Activated CD4-positive, CD25-positive, alpha-beta regulatory T cell treated with anti-CD3 and anti-CD28 coated beads, Interleukin-2, amount 50 U/mL, for 24 hours (primary cell): Measurements from ENCODE around the gene SLC35B3.
"Not testable (repeated sequence)": the region's sequence is repeated elsewhere in the genome, so short reads cannot be mapped to it uniquely, and the experiment has no call there.

Source experiments
- ATAC-seq, 2 donors: fragments of 150-1000 bp; cut with Tn5 transposase; one replicate each; pipeline ENCODE4 v1.10.0; 2021; ENCODE audit warnings: mild to moderate bottlenecking in 1 of 2, moderate library complexity in 1 of 2

Gene SLC35B3

GRCh38 chr6:8435093-8435844, at the start of gene SLC35B3:
SLC35B3 (minus strand) TSS chr6:8435545.
- ATAC-seq: peak; percentile 90 to 93

GRCh38 chr6:8483650-8484049, 48.3 kb upstream of the SLC35B3 start:
- no peak for ATAC-seq

GRCh38 chr6:8481727-8482126, 46.4 kb upstream of the SLC35B3 start:
- no peak for ATAC-seq

GRCh38 chr6:8478418-8478817, 43.1 kb upstream of the SLC35B3 start:
- ATAC-seq: no peak

- no peak for ATAC-seq
Measured at GRCh38 chr6:8476656-8477055, 41.3 kb upstream of the SLC35B3 start.

GRCh38 chr6:8468552-8469356, 33.4 kb upstream of the SLC35B3 start:
- ATAC-seq: no peak

GRCh38 chr6:8462694-8463093, 27.3 kb upstream of the SLC35B3 start:
- no peak for ATAC-seq

GRCh38 chr6:8462169-8462568, 26.8 kb upstream of the SLC35B3 start:
- no peak for ATAC-seq

- no peak for ATAC-seq
Measured at GRCh38 chr6:8446391-8446790, 11.0 kb upstream of the SLC35B3 start.

GRCh38 chr6:8445930-8446329, 10.6 kb upstream of the SLC35B3 start:
- not testable (repeated sequence) for ATAC-seq

- ATAC-seq: no peak
Measured at GRCh38 chr6:8442150-8442549, 6.8 kb upstream of the SLC35B3 start.

GRCh38 chr6:8441452-8441851, 6.1 kb upstream of the SLC35B3 start:
- ATAC-seq: no peak

GRCh38 chr6:8439601-8440268, 4.4 kb upstream of the SLC35B3 start:
- ATAC-seq: no peak

- ATAC-seq: no peak
Measured at GRCh38 chr6:8437813-8438212, 2.5 kb upstream of the SLC35B3 start.

- no peak for ATAC-seq
Measured at GRCh38 chr6:8436966-8437365, 1.6 kb upstream of the SLC35B3 start.

- no peak for ATAC-seq
Measured at GRCh38 chr6:8435845-8436168, 462 bp upstream of the SLC35B3 start.

- no peak for ATAC-seq
Measured at GRCh38 chr6:8434727-8435092, 635 bp downstream of the SLC35B3 start.

GRCh38 chr6:8432614-8433013, 2.7 kb downstream of the SLC35B3 start:
- no peak for ATAC-seq

- no peak for ATAC-seq
Measured at GRCh38 chr6:8429821-8430220, 5.5 kb downstream of the SLC35B3 start.

GRCh38 chr6:8426544-8426943, 8.8 kb downstream of the SLC35B3 start:
- ATAC-seq: not testable (repeated sequence)

GRCh38 chr6:8420031-8420588, 15.2 kb downstream of the SLC35B3 start:
- no peak for ATAC-seq

GRCh38 chr6:8415913-8416312, 19.4 kb downstream of the SLC35B3 start:
- no peak for ATAC-seq

GRCh38 chr6:8415280-8415679, 20.1 kb downstream of the SLC35B3 start:
- ATAC-seq: no peak

- no peak for ATAC-seq
Measured at GRCh38 chr6:8414844-8415243, 20.5 kb downstream of the SLC35B3 start.
